GM19452 (cell line): ENCODE measurements around the gene CACNA1C.

ENCODE experiments used
- ATAC-seq: cut with Tn5 transposase; IDR thresholded peaks from one replicate; pipeline ENCODE4 v1.9.1; 2021; ENCODE audit not compliant: unreplicated experiment

The CACNA1C gene

GRCh38 chr12:2649201-2650030 is 596.6 kb downstream of the CACNA1C start:
- ATAC-seq: no peak

GRCh38 chr12:2650261-2651067 is 597.7 kb downstream of the CACNA1C start:
- no peak for ATAC-seq

DNA sequence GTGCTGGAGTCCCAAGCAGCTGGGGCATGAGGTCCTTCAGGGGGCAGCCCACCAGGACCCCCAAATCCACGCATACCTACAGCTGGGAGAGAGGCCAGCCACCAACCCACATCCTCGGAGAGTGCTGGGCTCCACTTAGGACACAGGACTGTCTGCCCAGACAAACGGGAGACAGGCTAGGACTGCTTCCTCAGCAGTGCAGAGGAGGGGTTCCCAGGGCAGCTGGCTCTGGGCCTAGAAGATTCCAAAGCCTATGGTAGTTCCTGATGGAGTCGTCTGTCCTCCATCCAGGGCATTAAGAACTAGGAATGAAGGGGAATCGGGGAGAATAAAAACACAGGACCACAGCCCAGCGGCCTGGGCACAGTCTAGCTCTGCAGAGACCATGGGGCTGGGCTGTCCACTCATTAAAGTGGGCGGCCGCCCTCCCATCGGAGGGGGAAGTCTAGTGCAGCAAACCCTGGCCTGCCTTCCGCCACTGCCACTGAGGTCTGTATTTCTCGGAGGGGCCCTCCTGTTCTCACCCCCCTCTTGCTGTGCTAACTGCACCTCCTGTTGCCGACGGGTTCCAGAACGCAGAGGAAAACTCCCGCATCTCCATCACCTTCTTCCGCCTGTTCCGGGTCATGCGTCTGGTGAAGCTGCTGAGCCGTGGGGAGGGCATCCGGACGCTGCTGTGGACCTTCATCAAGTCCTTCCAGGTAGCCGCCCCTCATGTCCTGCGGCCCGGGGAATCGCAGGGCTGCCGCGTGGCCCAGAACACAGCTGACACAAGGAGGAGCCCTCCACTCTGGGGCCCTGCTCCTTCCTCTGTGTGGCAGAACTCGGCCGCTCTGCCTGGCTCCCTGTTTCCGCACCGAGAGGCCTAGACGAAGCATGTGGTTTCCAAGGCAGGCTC is 598.5 kb downstream of the CACNA1C start:
- no peak for ATAC-seq

- ATAC-seq: no peak
These were observed 599.2 kb downstream of the CACNA1C start for GRCh38 chr12:2652011-2652400.

DNA sequence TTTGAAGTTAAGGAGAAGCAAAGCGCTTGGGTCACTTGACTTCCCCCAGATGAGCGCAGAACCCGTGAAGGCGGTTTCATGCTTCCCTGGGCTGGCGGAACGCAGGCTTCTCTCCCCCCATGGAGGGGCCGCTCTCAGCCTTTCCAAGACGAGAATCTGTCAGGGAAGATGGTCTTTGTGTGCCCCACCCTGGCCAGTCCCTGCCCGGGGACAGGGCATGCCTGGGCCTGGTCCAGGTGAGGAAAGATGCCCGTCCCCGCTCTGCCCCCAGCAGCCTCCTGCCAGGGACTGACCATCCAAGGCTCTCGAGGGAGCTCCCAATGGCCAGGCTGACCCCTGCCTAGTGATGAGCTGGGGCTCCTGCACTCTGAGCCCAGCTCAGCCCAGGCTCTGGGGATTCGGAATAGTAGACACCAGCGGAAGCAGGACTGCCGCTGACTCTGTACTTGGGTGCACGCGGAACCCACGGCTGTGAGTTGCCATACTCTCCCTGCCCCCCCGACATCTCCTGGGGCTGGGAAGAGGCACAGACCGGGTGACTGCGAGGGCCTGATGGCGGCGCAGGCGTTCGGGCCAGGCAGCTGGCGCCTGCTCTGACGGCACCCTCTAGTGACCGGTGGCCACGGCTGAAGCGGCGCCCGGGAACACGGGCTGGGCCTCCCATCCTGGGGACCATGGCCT is 599.8 kb downstream of the CACNA1C start:
- ATAC-seq: no peak

DNA sequence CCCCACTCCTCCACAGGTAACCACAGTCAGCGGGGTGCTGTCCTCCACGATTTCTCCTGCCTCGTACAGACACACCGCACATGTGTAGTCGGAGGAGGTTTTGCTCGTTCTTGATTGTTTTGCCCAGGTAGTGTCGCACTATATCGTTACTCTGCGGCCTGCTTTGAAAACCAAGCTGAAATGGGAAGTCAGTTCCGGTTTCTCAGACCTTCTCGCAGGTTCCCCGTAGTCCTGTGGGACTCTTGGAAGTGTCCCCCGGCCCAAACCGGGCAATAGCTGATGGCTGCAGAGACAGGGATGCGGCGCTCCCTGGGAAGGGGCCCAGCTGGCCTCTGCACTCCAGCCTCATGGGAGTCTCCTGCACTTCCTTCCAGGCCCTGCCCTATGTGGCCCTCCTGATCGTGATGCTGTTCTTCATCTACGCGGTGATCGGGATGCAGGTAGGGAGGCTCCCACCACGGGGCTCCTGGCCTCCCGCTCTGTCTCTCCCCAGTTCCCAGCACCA is 600.7 kb downstream of the CACNA1C start:
- ATAC-seq: no peak

DNA sequence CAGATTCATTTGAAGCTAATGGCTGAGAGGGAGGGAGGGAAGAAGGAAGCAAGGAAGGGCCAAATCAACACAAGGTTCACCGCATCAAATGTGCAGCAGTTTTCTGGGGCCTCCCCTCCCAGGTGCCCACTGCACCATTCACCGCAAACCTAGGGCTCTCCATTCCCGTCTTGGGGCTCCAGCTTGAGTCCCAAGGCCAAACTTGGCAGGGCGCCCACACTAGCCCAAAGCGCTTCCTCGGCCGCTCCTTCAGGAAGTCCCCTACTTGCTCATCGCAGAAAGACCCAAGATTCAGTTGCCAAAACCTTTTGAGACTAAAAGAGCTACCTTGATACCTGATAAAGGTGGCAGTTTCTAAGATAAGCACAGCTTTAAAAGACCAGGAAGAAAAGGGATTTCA is 601.5 kb downstream of the CACNA1C start:
- ATAC-seq: no peak

- no peak for ATAC-seq
These were observed 602.0 kb downstream of the CACNA1C start for GRCh38 chr12:2654741-2655140.

DNA sequence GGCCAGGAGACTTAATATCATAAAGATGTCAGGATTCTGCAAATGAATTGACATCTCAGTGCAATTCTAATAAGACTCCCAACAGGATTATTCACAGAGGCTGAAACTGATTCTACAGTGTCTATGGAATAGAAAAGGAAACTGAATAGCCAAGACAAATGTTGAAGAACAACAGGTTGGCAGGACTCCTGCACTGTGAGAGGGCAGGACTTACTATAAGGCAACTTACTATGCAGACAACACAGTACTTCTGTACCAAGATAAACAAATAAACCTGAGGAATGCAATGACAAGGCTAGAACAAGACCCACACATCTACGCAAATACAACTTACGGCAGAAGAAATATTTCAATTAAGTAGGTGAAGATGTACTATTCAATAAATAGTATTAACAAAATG is 609.7 kb downstream of the CACNA1C start:
- ATAC-seq: no peak

GRCh38 chr12:2664721-2665577 is 612.2 kb downstream of the CACNA1C start:
- no peak for ATAC-seq

DNA sequence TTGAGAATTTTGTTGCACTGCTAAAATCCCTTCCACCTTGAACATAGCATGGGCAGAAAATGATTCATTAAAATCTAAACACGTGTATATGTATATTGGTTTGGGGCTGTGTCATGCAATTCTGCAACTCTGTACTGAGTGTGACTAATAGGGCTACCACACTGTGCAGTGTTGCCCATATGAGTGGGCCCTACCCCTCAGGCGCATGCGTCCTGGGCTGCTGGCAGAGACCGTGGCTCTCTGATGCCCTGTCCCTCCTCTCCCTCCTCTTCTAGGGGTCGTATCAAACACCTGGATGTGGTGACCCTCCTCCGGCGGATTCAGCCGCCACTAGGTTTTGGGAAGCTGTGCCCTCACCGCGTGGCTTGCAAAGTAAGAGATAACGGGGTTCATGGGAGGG is 613.6 kb downstream of the CACNA1C start:
- no peak for ATAC-seq

GRCh38 chr12:2666846-2667245 is 614.1 kb downstream of the CACNA1C start:
- ATAC-seq: no peak

- no peak for ATAC-seq
These were observed 615.1 kb downstream of the CACNA1C start for GRCh38 chr12:2667716-2668440.

GRCh38 chr12:2668816-2669215 is 616.0 kb downstream of the CACNA1C start:
- no peak for ATAC-seq

- no peak for ATAC-seq
These were observed 616.8 kb downstream of the CACNA1C start for GRCh38 chr12:2669560-2669959.

DNA sequence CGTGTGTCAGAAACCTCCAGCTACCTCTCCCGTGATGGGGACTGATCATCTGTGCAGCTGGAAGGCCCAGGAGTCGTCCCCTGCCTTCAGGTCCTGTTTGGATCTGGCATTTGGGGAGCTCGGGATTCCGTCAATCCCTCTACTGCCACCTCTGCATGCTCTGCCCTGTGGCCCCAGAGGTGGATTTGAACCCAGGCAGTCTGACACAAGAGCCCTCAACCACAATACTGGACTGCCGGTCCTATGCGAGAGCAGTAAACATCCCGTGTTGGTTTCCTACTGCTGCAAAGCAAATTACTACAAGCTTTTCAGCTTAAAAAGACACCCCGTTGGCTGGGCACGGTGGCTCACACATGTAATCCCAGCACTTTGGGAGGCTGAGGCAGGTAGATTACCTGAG is 620.1 kb downstream of the CACNA1C start:
- no peak for ATAC-seq

- ATAC-seq: no peak
These were observed 621.4 kb downstream of the CACNA1C start for GRCh38 chr12:2673966-2674810.

GRCh38 chr12:2675776-2676175 is 623.0 kb downstream of the CACNA1C start:
- ATAC-seq: no peak
